Activated CD8-positive, alpha-beta memory T cell treated with anti-CD3 and anti-CD28 coated beads for 1 hour (primary cell): Measurements from ENCODE around the gene ABI3BP.
"Not testable (repeated sequence)": the region's sequence is repeated elsewhere in the genome, so short reads cannot be mapped to it uniquely, and the experiment has no call there.

Experiments used
- DNase-seq, 2 donors: peaks; one replicate each; pipeline ENCODE4 v3.0.0-alpha.2; 2020; ENCODE audit warnings: low read depth in 1 of 2; ENCODE audit errors: extremely low read depth in 1 of 2

ABI3BP gene

GRCh38 chr3:100993309-100993708 is at the start of gene ABI3BP:
ABI3BP (minus strand) TSS chr3:100993421; CDS start chr3:100993384, 37 bp downstream.
- DNase-seq: no peak

GRCh38 chr3:101039285-101039684 is 46.1 kb upstream of the ABI3BP start:
- no peak for DNase-seq

DNA sequence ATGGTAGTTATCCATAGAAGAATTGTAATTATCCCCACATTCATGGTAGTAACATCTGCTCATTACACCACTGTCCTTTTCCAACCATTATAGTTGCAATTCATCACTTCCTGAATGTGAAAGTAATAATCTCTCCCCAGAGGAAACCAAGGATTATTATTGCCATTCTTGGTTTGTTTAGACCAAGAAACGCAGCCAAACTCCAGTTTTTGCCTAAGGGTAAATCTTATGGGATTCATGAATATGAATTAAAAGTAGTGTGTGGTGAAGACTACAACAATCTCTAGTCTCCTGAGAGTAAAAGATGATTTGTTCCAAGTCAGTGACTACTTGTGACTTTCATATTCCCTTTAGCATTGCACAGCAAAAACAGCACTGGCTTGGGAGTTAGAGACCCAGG is 45.7 kb upstream of the ABI3BP start:
- DNase-seq: no peak

GRCh38 chr3:101038393-101038792 is 45.2 kb upstream of the ABI3BP start:
- no peak for DNase-seq

GRCh38 chr3:101037613-101038012 is 44.4 kb upstream of the ABI3BP start:
- no peak for DNase-seq

GRCh38 chr3:101036676-101037075 is 43.5 kb upstream of the ABI3BP start:
- no peak for DNase-seq

DNA sequence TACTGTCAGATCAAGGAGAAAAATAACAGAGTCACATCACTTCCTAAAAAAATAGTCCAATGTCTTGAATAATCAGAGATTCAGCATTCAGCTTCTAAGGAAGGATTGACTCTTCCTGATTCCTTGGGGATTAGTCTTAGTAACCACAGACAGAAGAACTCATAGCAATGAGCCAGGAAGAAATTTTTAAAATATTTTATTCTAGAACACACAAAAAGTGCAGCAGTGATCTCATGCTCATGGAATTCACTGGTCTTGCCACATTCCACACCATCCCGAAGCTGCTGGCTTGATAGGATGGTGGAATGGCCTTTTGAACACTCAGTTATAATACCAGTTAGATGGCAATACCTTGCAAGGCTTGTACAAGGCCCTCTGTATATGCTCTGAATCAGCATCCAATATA is 43.0 kb upstream of the ABI3BP start:
- DNase-seq: no peak

DNA sequence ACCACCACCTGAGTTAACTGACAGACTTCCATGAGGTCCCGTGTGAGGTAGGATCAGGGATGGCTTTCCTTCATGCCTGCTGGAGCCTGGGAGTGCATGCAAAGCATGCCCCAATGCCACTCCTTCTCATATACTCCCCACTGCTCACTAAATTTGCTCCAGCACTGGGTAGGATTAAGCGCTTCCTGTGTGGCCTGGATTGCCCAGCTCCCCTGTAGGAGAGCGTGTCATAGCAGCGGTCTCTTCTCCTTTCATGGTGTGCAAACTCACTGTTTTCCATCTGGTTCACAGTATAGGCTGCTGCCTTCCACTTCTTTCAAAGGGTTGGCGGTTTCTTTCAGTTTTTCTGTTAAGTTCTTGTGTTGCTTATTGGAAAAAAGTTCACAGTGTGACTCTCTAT is 34.1 kb upstream of the ABI3BP start:
- DNase-seq: no peak

- DNase-seq: no peak
Measured at GRCh38 chr3:101026881-101027280, 33.7 kb upstream of the ABI3BP start.

DNA sequence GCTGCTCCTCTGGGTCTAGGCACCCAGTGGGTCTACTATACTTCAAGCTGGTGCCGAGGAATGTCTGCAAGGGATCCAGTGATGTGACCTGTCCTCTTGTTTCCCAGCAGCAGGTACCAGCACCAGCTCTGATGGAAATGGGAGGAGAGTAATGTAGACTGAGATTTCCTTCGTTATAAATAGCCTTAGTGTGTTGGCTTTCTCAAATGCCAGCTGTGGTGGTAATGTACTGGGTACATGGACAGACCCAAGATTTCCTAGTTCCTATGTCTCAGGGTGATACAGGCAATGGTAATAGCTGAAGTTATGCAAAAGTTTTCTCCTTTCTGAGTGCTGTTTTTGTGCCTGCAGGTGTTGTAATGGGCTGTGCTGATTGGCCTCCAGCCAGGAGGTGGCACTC is 33.0 kb upstream of the ABI3BP start:
- no peak for DNase-seq

DNA sequence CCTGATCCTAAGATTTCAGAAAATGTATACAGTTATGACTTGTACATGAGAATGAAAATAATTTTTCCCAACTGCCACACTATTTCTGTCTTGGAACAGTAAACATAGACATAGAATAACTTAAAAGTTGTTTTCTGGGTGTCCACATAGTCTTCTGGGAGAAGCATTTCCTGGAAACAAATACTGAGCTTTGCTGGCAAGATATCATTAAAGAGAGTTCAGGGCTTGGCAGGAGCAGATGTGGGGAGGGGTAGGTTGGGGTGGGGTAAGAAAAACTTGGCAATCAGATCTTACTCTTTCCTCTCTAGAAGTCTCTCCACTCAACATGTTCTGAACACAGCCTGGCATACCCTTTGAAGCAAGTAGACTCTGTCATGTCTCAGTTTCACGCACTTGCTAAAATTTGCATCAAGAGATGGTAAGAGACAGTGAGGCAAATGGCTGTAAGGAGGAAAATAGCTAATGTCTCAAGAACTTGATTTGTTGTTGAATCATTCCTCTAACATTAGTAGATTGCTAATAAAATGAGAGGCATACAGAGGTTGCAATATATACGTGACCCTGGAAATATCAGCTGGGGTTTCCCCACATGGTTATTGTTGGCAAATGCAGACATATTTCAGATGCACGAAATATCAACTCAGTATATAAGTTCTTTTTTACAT is 27.3 kb upstream of the ABI3BP start:
- DNase-seq: no peak

DNA sequence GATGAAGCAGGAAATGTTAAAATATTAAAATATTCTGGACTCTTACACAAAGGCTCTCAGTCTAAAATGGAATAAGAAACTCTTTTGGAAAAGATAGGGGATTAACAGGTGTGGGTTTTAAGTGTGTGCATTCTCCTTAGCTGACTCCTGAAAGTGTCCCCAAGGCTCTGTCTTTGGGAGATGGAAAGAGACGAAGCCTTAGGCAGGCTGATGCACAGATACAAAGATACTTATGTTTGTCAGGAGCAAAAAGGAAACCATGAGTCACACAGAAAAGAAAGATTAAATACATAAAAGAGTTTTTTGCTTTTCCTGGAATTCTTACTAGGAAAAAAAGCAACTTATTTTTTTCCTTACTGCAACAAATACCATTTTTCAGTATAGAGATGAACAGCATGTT is 23.8 kb upstream of the ABI3BP start:
- DNase-seq: no peak

- DNase-seq: not testable (repeated sequence)
Measured at GRCh38 chr3:101012312-101012711, 19.1 kb upstream of the ABI3BP start.

- no peak for DNase-seq
Measured at GRCh38 chr3:101011136-101011535, 17.9 kb upstream of the ABI3BP start.

DNA sequence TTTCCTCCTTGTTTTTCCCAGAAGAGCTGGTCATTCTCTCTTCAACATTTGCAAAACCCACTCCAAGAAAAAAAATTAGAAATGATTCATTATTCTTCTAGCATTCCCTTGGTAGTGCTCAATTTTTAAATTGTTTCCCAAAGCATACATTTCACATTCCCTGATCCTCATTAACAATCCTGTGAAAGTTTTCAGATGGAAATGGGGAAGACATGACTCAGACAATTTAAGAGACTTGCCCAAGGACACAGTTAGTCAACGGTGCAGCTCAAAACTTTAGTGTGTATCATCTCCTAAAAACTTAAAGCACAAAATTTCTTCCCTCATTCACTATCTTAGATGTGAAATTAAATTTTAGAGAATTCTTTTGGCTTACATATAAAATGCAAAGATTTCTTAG is 17.1 kb upstream of the ABI3BP start:
- DNase-seq: no peak

GRCh38 chr3:101009386-101009785 is 16.2 kb upstream of the ABI3BP start:
- no peak for DNase-seq

- no peak for DNase-seq
Measured at GRCh38 chr3:100999160-100999559, 5.9 kb upstream of the ABI3BP start.

- DNase-seq: no peak
Measured at GRCh38 chr3:100994809-100995208, 1.6 kb upstream of the ABI3BP start.

GRCh38 chr3:100994187-100994586 is 966 bp upstream of the ABI3BP start:
- DNase-seq: no peak

DNA sequence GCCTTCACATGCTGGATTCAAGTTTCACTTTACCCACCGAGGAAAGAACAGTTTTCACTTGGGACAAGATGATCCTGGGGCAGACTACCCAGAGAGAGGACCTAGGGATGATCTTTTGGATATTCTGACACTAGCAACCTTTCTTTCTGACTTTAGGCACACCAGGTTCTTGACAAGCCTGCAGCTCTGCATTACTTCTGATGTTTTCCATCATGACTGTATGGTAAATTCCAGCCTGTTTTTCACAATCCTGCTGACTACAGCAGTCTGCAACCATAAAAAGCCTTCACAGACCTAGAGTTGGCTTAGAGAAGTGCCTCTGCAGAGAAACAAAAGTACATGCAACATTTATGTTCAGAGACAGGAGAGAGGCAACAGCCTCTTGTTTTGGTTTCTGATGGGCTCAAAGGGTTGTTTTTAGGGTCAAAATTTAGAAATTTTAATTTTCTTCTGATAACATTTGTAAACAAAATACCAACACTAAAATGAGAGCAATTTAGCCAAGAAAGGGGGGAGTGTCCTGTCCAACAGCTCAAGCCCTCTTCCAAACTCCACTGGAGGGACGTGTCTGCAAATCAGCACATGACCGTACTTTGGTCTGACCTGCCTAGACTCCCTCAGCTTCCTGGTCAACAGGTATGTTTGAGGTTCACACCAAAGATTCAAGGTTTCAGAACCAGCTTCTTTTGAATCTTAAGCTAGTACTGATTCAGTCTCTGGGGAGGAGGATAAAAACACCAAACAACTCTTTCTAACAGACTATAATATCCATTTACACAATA is 799 bp downstream of the ABI3BP start:
- no peak for DNase-seq

- no peak for DNase-seq
Measured at GRCh38 chr3:100988080-100988479, 5.1 kb downstream of the ABI3BP start.

GRCh38 chr3:100984308-100984707 is 8.9 kb downstream of the ABI3BP start:
- DNase-seq: no peak
